Measurements from ENCODE around the gene CCIN.
"Not testable (repeated sequence)": the region's sequence is repeated elsewhere in the genome, so short reads cannot be mapped to it uniquely, and the experiment has no call there.

CCIN gene

DNA sequence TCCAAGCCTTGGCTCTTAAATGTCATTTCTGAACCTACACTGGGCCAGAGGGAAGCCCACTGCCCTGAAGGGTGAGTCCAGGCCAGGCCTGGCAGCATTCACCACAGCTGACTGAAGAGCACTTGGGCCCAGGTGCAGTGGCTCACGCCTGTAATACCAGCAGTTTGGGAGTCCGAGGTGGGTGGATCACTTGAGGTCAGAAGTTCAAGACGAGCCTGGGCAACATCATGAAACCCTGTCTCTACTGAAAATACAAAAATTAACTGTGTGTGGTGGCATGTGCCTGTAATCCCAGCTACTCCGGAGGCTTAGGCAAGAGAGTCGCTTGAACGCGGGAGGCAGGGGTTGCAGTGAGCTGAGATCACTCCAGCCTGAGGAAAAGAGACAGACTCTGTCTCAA is 5.1 kb downstream of the CCIN start:
- no peaks in the 10 kb centered on the region for H3K36me3 ChIP-seq (ENCODE audit: low read depth)
- ATAC-seq (ENCODE audit: low read depth) (no peak), DNase-seq (ENCODE audit: low spot score) (no peak)
- no peaks in the 10 kb centered on the region for H3K4me1 ChIP-seq (ENCODE audit: insufficient read depth, poor library complexity, severe bottlenecking)
- TF ChIP-seq, protein P1, sequence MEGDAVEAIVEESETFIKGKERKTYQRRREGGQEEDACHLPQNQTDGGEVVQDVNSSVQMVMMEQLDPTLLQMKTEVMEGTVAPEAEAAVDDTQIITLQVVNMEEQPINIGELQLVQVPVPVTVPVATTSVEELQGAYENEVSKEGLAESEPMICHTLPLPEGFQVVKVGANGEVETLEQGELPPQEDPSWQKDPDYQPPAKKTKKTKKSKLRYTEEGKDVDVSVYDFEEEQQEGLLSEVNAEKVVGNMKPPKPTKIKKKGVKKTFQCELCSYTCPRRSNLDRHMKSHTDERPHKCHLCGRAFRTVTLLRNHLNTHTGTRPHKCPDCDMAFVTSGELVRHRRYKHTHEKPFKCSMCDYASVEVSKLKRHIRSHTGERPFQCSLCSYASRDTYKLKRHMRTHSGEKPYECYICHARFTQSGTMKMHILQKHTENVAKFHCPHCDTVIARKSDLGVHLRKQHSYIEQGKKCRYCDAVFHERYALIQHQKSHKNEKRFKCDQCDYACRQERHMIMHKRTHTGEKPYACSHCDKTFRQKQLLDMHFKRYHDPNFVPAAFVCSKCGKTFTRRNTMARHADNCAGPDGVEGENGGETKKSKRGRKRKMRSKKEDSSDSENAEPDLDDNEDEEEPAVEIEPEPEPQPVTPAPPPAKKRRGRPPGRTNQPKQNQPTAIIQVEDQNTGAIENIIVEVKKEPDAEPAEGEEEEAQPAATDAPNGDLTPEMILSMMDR (IDR thresholded peaks at IDR 0.05; ENCODE audit: poor library complexity, severe bottlenecking) = no peak
- H3K27ac ChIP-seq (ENCODE audit: poor library complexity, severe bottlenecking) = no peak overlapping the region
- H3K4me3 ChIP-seq (ENCODE audit: severe bottlenecking) = no peak overlapping the region
- H3K9me3 ChIP-seq (ENCODE audit: severe bottlenecking) = no peaks in the 10 kb centered on the region
- no peaks in the 10 kb centered on the region for H3K27me3 ChIP-seq (ENCODE audit: insufficient read depth, poor library complexity, severe bottlenecking)

DNA sequence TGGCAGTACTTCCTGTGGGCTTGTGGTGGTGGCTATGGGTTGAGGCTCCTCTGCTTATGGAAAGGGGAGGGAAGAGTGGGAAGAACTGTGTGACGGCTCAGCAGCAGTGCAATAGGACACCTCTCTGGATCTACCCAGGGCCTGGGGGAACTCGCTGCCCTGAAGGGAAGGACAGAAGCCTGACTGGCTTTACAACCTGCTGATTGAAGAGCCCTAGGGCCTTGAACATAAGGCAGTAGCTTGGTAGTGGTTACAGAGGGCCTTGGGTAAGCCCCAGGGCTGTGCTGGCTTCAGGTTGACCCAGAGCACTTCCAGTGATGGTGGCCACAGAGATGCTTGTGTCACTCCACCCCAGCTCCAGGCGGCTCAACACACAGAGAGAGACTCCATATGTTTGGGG is 5.5 kb downstream of the CCIN start:
- ATAC-seq (ENCODE audit: low read depth) (no peak), DNase-seq (ENCODE audit: low spot score) (no peak)
- H3K9me3 ChIP-seq (ENCODE audit: severe bottlenecking) = no peaks in the 10 kb centered on the region
- no peaks in the 10 kb centered on the region for H3K36me3 ChIP-seq (ENCODE audit: low read depth)
- TF ChIP-seq, protein P1 (IDR thresholded peaks at IDR 0.05; ENCODE audit: poor library complexity, severe bottlenecking) = no peak
- H3K4me1 ChIP-seq (ENCODE audit: insufficient read depth, poor library complexity, severe bottlenecking) = no peaks in the 10 kb centered on the region
- H3K27ac ChIP-seq (ENCODE audit: poor library complexity, severe bottlenecking) = no peak overlapping the region
- no peaks in the 10 kb centered on the region for H3K27me3 ChIP-seq (ENCODE audit: insufficient read depth, poor library complexity, severe bottlenecking)
- no peak overlapping the region for H3K4me3 ChIP-seq (ENCODE audit: severe bottlenecking)

GRCh38 chr9:36175209-36175608 is 6.0 kb downstream of the CCIN start:
- H3K27ac ChIP-seq (ENCODE audit: poor library complexity, severe bottlenecking); H3K36me3 ChIP-seq (ENCODE audit: low read depth); H3K9me3 ChIP-seq (ENCODE audit: severe bottlenecking); H3K4me3 ChIP-seq (ENCODE audit: severe bottlenecking); DNase-seq (ENCODE audit: low spot score); ATAC-seq (ENCODE audit: low read depth); H3K4me1 ChIP-seq (ENCODE audit: insufficient read depth, poor library complexity, severe bottlenecking); H3K27me3 ChIP-seq (ENCODE audit: insufficient read depth, poor library complexity, severe bottlenecking): not testable (repeated sequence)

DNA sequence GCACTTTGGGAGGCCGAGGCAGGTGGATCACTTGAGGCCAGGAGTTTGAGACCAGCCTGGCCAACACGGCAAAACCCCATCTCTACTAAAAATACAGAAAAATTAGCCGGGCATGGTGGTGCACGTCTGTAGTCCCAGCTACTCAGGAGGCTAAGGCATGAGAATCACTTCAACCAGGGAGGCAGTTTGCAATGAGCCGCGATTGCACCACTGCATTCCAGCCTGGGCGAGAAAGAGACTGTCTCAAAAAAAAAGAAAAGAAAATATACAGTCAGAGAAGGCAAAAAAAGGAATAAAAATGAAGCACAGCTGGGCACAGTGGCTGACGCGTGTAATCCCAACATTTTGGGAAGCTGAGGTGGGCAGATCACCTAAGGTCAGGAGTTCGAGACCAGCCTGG is 7.3 kb downstream of the CCIN start:
- not testable (repeated sequence) for H3K27ac ChIP-seq (ENCODE audit: poor library complexity, severe bottlenecking); H3K36me3 ChIP-seq (ENCODE audit: low read depth); H3K27me3 ChIP-seq (ENCODE audit: insufficient read depth, poor library complexity, severe bottlenecking); DNase-seq (ENCODE audit: low spot score); H3K4me1 ChIP-seq (ENCODE audit: insufficient read depth, poor library complexity, severe bottlenecking); H3K9me3 ChIP-seq (ENCODE audit: severe bottlenecking); H3K4me3 ChIP-seq (ENCODE audit: severe bottlenecking); ATAC-seq (ENCODE audit: low read depth)

- Histone ChIP-seq H3K9me3 (ENCODE audit: severe bottlenecking) (no peaks in the 10 kb centered on the region), H3K4me1 (ENCODE audit: insufficient read depth, poor library complexity, severe bottlenecking) (no peaks in the 10 kb centered on the region), H3K27me3 (ENCODE audit: insufficient read depth, poor library complexity, severe bottlenecking) (no peaks in the 10 kb centered on the region), H3K27ac (ENCODE audit: poor library complexity, severe bottlenecking) (no peak overlapping the region), H3K4me3 (ENCODE audit: severe bottlenecking) (no peak overlapping the region), H3K36me3 (ENCODE audit: low read depth) (no peaks in the 10 kb centered on the region)
- ATAC-seq (ENCODE audit: low read depth) (no peak), DNase-seq (ENCODE audit: low spot score) (no peak)
- TF ChIP-seq, protein P1 (IDR thresholded peaks at IDR 0.05; ENCODE audit: poor library complexity, severe bottlenecking) = no peak
Observed at GRCh38 chr9:36177571-36177970, 8.4 kb downstream of the CCIN start.

DNA sequence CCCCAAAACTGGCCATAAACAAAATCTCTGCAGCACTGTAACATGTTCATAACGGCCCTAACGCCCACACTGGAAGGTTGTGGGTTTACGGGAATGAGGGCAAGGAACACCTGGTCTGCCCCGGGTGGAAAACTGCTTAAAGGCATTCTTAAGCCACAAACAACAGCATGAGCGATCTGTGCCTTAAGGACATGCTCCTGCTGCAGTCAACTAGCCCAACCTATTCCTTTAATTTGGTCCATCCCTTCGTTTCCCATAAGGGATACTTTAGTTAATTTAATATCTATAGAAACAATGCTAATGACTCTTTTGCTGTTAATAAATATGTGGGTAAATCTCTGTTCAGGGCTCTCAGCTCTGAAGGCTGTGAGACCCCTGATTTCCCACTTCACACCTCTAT is 11.1 kb downstream of the CCIN start:
- ATAC-seq (ENCODE audit: low read depth); DNase-seq (ENCODE audit: low spot score); H3K4me3 ChIP-seq (ENCODE audit: severe bottlenecking); H3K36me3 ChIP-seq (ENCODE audit: low read depth); H3K4me1 ChIP-seq (ENCODE audit: insufficient read depth, poor library complexity, severe bottlenecking); H3K27me3 ChIP-seq (ENCODE audit: insufficient read depth, poor library complexity, severe bottlenecking); H3K9me3 ChIP-seq (ENCODE audit: severe bottlenecking); H3K27ac ChIP-seq (ENCODE audit: poor library complexity, severe bottlenecking): not testable (repeated sequence)

Data from RWPE2 (cell line).